ENCODE measurements around the gene GMDS. TPM values are rescaled to one million over a fixed set of nuclear protein-coding genes. Genes with fewer than 3 reads are reported as not detected.

GMDS gene
- polyA plus RNA-seq, 1 of the 3 experiments (the other 2 are of a cell fraction) = 12.3 TPM

- H3K4me2 ChIP-seq = no peak overlapping the region
- CTCF ChIA-PET = interaction anchor here (1.3 to 1.4 kb wide), 2 partner anchors 9 to 13 kb away, joined by 3 to 4 read pairs; no protein-coding TSS in a partner anchor
- no peaks in the 10 kb centered on the region for H4K20me1 ChIP-seq (ENCODE audit: insufficient read depth)
- H3F3A ChIP-seq (replicated peaks; ENCODE audit: insufficient read depth) = no peaks in the 10 kb centered on the region
- 75% methylated on average over 1 of the region's 1 CpG for WGBS (ENCODE audit: low lambda C conversion rate)
- TF ChIP-seq MAX (IDR thresholded peaks at IDR 0.05; ENCODE audit: low read depth) (no peak), MEF2A (IDR thresholded peaks at IDR 0.05; ENCODE audit: borderline replicate concordance, low read depth) (no peak), ZBTB33 (IDR thresholded peaks at IDR 0.05; ENCODE audit: borderline replicate concordance, low read depth) (no peak), SIN3A (IDR thresholded peaks at IDR 0.05; ENCODE audit: borderline replicate concordance, low read depth, low read length) (no peak), NRF1 (IDR thresholded peaks at IDR 0.05; ENCODE audit: low read depth, low read length) (no peak)
- no peak overlapping the region for H3K27ac ChIP-seq (ENCODE audit: low read depth in 2 of 2, low read length in 1 of 2)
- no peak for DNase-seq
- POLR2A ChIA-PET = no interaction called here
- no peaks in the 10 kb centered on the region for H3K36me3 ChIP-seq (replicated peaks in 1 of 2; ENCODE audit: control insufficient read depth in 1 of 2, insufficient read depth in 2 of 2, low read length in 1 of 2)
- no peaks in the 10 kb centered on the region for H3K9me3 ChIP-seq
- no peak overlapping the region for H2AFZ ChIP-seq (ENCODE audit: low read depth)
- H3K9me2 ChIP-seq = no peaks in the 10 kb centered on the region
- H3K9ac ChIP-seq = no peak overlapping the region
- no peak overlapping the region for H3K4me3 ChIP-seq (ENCODE audit: low read depth in 2 of 2, low read length in 1 of 2)
- H3K79me2 ChIP-seq (ENCODE audit: insufficient read depth) = no peaks in the 10 kb centered on the region
- no peaks in the 10 kb centered on the region for H3K27me3 ChIP-seq (ENCODE audit: insufficient read depth)
- H3K4me1 ChIP-seq (ENCODE audit: control insufficient read depth in 1 of 2, insufficient read depth in 2 of 2, low read depth in 1 of 2, low read length in 1 of 2) = 0 out of 4 replicates have a peak, but pooled peaks cover 0 to 5% of the 10 kb centered on the region in 2 experiments
Observed at GRCh38 chr6:2182251-2182650, 63.2 kb downstream of the GMDS start.

GRCh38 chr6:2181567-2181966 lies 63.8 kb downstream of the GMDS start:
- Histone ChIP-seq H3K4me1 (ENCODE audit: control insufficient read depth in 1 of 2, insufficient read depth in 2 of 2, low read depth in 1 of 2, low read length in 1 of 2) (0 out of 4 replicates have a peak, but pooled peaks cover 0 to 5% of the 10 kb centered on the region in 2 experiments), H3K36me3 (replicated peaks in 1 of 2; ENCODE audit: control insufficient read depth in 1 of 2, insufficient read depth in 2 of 2, low read length in 1 of 2) (no peaks in the 10 kb centered on the region), H3K79me2 (ENCODE audit: insufficient read depth) (no peaks in the 10 kb centered on the region), H2AFZ (ENCODE audit: low read depth) (no peak overlapping the region), H3K27ac (ENCODE audit: low read depth in 2 of 2, low read length in 1 of 2) (no peak overlapping the region), H3K9me3 (no peaks in the 10 kb centered on the region), H3K4me3 (ENCODE audit: low read depth in 2 of 2, low read length in 1 of 2) (no peak overlapping the region), H4K20me1 (ENCODE audit: insufficient read depth) (no peaks in the 10 kb centered on the region), H3K4me2 (no peak overlapping the region), H3F3A (replicated peaks; ENCODE audit: insufficient read depth) (no peaks in the 10 kb centered on the region), H3K9me2 (no peaks in the 10 kb centered on the region), H3K9ac (no peak overlapping the region), H3K27me3 (ENCODE audit: insufficient read depth) (no peaks in the 10 kb centered on the region)
- no peak for DNase-seq
- CTCF ChIA-PET = interaction anchor here (1.3 kb wide), 1 partner anchor 14 kb away, joined by 3 read pairs; no protein-coding TSS in a partner anchor
- 98% methylated on average over 2 of the region's 2 CpGs for WGBS (ENCODE audit: low lambda C conversion rate)
- POLR2A ChIA-PET = no interaction called here
- no peak for TF ChIP-seq REST (IDR thresholded peaks at IDR 0.05; ENCODE audit: low read depth, low read length)
- TF ChIP-seq USF1 (IDR thresholded peaks at IDR 0.05; ENCODE audit: borderline replicate concordance, low read depth) = no peak
- TF ChIP-seq FOXJ3 (CRISPR knock-in tag; IDR thresholded peaks at IDR 0.05) = no peak
- no peak for TF ChIP-seq EP300 (IDR thresholded peaks at IDR 0.05; ENCODE audit: borderline replicate concordance in 1 of 2, low read depth in 1 of 2, low read length in 1 of 2)
- no peak for TF ChIP-seq GABPA (IDR thresholded peaks at IDR 0.05; ENCODE audit: low read depth)
- no peak for TF ChIP-seq TAF1 (IDR thresholded peaks at IDR 0.05; ENCODE audit: borderline replicate concordance, low read depth, low read length)
- TF ChIP-seq GATA2 (CRISPR knock-in tag; IDR thresholded peaks at IDR 0.05) = no peak
- TF ChIP-seq, protein P1, sequence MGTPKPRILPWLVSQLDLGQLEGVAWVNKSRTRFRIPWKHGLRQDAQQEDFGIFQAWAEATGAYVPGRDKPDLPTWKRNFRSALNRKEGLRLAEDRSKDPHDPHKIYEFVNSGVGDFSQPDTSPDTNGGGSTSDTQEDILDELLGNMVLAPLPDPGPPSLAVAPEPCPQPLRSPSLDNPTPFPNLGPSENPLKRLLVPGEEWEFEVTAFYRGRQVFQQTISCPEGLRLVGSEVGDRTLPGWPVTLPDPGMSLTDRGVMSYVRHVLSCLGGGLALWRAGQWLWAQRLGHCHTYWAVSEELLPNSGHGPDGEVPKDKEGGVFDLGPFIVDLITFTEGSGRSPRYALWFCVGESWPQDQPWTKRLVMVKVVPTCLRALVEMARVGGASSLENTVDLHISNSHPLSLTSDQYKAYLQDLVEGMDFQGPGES (IDR thresholded peaks at IDR 0.05; ENCODE audit: low read depth, low read length) = no peak
- TF ChIP-seq ZBTB33 (IDR thresholded peaks at IDR 0.05; ENCODE audit: borderline replicate concordance, low read depth) = no peak
- TF ChIP-seq SIN3A (IDR thresholded peaks at IDR 0.05; ENCODE audit: borderline replicate concordance, low read depth, low read length) = no peak
- no peak for TF ChIP-seq YY1 (IDR thresholded peaks at IDR 0.05; ENCODE audit: low read depth)
- no peak for TF ChIP-seq RXRA (IDR thresholded peaks at IDR 0.05; ENCODE audit: borderline replicate concordance, low read depth)

Data from SK-N-SH (cell line).